GM19240 (cell line): ENCODE results near the gene BTBD16.

Source experiments
- DNase-seq: peaks from one replicate; pipeline ENCODE4 v3.0.0; 2011; ENCODE audit warnings: low spot score; ENCODE audit not compliant: insufficient read length

The BTBD16 gene

DNA sequence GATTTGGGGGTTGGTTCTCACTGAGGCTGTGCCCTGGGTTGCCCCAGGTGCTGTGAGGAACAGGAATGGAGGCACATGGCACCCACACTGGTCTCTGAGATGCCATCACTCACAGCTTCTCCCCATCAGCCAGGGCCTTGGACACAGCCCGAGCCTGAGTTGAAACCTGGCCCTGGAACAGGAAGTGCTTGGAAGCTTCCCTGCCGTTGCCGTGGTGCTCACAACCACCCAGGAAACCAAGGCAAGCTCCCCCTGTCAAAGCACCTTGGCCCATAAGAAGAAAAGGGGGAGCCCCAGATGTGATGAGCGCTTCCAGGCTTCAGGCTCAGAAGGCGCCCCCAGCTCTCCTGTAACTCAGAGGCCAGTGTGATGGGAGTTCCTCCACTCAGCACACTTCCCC, at the start of gene BTBD16:
Gene BTBD16, plus strand, starts transcription at position 221 of the 400 bp plus-strand sequence. CDS start 3,786 bp downstream, outside the sequence.
- no peak for DNase-seq

GRCh38 chr10:122221958-122222357, 49.1 kb upstream of the BTBD16 start:
- no peak for DNase-seq

- no peak for DNase-seq
Observed at GRCh38 chr10:122222638-122223037, 48.5 kb upstream of the BTBD16 start.

GRCh38 chr10:122224159-122224558, 46.9 kb upstream of the BTBD16 start:
- DNase-seq, result no peak

DNA sequence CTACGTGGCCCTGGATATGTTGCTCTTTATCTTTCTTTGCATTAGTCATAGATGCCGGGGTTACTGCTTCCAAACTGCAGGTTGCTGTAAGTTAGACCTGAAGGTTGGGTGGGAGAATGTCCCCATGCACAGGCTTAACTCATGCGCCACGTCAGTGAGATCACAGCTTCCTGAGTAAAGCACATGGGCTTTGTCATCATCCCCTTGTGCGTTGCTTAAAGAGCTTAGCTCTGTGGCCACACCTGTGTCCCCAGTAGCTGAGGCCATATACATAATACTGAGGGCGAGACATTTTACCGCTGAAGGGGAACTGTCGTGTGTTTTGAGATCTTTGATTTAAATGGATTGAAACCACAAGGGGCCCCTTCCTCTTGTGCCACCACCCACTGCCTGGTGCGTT, 45.8 kb upstream of the BTBD16 start:
- no peak for DNase-seq

DNA sequence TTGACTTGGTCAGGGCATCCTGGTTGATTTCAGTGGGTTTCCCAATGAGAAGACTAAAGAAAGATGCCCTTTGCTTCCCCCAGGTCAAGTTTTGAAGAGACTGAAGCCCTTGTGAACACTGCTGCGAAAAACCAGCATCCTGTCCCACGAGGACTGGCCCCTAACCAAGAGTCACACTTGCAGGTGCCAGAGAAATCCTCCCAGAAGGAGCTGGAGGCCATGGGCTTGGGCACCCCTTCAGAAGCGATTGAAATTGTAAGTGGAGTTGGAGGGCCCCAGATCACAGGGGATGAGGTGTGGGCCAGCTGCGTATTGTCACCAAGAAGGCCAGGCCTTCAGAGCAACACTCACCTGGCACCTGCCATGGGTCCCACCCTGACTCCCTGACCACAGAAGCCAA, 43.3 kb upstream of the BTBD16 start:
- DNase-seq, result no peak

- DNase-seq, result no peak
Observed at GRCh38 chr10:122229666-122230065, 41.4 kb upstream of the BTBD16 start.

DNA sequence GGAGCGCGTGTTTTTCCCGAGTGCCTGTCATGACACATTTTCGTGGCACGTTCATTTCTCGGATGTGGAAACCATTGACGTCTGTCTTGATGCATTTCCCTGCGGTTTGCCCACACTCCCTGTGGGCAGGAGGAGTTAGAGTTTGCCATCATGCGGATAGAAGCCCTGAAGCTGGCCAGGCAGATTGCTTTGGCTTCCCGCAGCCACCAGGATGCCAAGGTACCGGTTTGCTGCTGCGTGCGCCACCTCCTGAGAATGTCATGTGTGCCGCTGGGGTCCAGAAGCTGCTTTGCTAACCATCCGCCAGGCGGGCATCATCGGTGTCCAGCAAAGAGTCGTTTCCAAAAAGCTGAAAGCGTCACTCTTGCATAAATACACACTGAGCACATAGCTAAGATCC, 40.9 kb upstream of the BTBD16 start:
- DNase-seq, result no peak

GRCh38 chr10:122232769-122233168, 38.3 kb upstream of the BTBD16 start:
- no peak for DNase-seq

GRCh38 chr10:122233857-122234348, 37.2 kb upstream of the BTBD16 start:
- DNase-seq, result no peak

- DNase-seq, result no peak
Observed at GRCh38 chr10:122234416-122234815, 36.7 kb upstream of the BTBD16 start.

DNA sequence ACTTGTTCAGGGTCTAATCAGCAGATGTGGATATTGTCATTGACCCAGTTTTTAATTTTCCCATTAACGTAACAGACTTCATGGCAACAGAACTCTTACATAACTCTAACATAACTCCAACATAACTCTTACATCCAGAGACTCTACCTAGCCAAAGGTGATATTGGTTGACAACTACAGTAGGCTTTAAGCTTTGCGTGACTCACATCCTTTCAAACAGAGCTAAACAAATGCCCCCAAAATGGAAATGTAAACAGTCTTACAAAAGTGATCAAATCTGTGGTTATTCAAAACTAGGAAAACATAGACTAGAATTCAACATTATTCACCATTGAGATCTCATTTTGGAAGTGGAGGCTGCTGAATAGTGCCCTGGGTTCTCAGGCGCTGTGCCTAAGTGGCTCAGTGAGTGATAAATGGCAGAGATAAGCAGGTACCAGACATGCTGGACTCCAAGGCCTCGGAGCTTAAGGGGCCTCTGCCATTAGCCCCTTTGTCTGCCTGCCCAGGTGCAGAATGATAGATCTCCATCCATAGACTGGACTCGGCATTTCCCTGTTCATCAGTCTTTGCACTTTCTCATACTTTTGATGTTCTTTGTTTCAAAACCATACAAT, 34.3 kb upstream of the BTBD16 start:
- no peak for DNase-seq

DNA sequence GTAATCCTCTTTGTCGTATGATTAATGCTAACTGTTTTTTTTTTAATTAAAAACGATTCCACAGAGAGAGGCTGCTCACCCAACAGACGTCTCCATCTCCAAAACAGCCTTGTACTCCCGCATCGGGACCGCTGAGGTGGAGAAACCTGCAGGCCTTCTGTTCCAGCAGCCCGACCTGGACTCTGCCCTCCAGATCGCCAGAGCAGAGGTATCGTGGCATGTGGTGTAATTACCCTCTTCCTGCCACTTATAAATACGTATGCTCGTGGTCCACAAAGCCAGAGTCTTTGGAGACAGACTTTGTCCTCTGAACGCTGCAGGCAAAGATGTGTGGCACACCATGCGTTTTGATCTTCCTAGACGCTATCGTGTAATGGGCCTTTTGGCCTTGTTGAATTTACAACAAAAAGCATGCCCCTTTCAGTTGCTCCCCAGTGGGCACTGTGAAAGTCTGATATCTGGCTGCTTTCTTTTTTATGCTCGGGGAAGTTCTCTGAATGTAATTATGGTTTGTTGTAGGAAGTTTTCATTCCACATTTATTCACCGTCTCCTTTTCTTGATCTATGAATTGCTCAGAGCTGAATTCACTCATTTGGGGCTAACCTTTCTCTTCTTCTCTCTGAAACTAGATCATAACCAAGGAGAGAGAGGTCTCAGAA, 33.6 kb upstream of the BTBD16 start:
- no peak for DNase-seq

- DNase-seq, result no peak
Observed at GRCh38 chr10:122239578-122240257, 31.4 kb upstream of the BTBD16 start.

GRCh38 chr10:122240401-122240800, 30.7 kb upstream of the BTBD16 start:
- DNase-seq, result no peak

- DNase-seq, result no peak
Observed at GRCh38 chr10:122241836-122242235, 29.3 kb upstream of the BTBD16 start.

- no peak for DNase-seq
Observed at GRCh38 chr10:122243550-122243949, 27.5 kb upstream of the BTBD16 start.

- DNase-seq, result no peak
Observed at GRCh38 chr10:122244001-122244975, 26.8 kb upstream of the BTBD16 start.

DNA sequence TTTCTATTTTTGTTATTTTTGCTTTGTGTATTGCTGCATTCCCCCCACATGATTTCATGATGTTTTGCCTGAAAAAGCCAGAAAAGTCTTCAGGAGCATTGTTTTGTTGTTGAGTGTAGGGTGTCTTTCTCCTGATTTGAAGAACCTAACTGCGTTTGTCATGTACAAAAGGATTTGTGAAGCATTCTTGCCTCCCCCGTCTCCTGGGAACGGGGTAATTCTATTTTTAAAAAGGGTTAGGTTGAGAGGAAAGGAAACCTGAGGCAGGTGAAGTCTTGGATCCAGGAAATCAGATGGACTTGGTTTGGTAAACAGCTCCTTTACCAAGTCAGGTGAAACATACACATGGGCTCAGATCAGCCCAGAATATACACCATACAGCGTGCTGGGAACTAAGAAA, 26.0 kb upstream of the BTBD16 start:
- DNase-seq, result no peak

- no peak for DNase-seq
Observed at GRCh38 chr10:122245897-122246296, 25.2 kb upstream of the BTBD16 start.

DNA sequence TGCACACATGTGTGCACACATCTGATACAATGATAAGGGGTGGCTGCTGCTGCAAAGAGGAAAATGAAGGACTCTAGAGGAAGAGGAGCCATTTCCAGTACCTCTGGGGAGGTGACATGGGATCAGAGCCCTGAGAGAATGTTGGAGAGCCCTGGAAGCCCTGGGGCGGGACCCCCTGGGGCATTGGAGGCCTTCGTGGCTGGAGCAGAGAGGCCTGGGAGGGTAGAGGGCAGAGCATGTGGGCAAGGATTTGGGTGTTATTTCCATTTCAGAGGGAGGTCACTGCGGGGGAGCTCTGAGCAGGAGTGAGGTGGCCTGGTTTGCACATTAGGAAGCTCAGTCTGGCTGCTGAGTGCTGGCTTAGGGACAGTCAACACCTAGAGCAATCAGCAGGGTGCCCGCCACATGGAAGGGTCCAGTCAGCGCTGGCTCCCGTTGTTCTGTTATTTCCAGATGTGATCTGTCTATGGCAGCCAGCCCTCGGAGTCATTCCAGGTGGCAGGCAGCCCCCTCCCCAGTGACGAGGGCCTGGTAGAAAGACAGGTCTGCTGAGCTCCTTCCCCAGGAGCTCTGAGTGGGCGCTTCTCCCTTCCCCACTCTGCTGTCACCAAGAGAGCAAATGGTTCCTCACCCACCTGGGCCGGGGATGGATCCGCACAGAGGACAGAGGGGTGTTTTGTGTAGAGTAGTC, 24.1 kb upstream of the BTBD16 start:
- no peak for DNase-seq
